Stimulated activated memory B cell treated with anti-CD40 and anti-IgM and Interleukin-4, amounts not matched to agents 10 μg/mL and 1 μg/mL and 100 μg/mL, for 72 hours (primary cell): ENCODE measurements around the gene CFAP107.
"Not testable (repeated sequence)": the region's sequence is repeated elsewhere in the genome, so short reads cannot be mapped to it uniquely, and the experiment has no call there.

Source experiments
- ATAC-seq: fragments of 150-1000 bp; cut with Tn5 transposase; 2 replicates; pipeline ENCODE4 v1.10.0; 2021
- H3K27ac Mint-ChIP-seq: one replicate; pipeline ENCODE4 v1.8.0; 2022; ENCODE audit warnings: mild to moderate bottlenecking, mixed read lengths
- H3K27me3 Mint-ChIP-seq: one replicate; pipeline ENCODE4 v1.8.0; 2022; ENCODE audit warnings: mixed read lengths
- H3K36me3 Mint-ChIP-seq: one replicate; pipeline ENCODE4 v1.8.0; 2022; ENCODE audit warnings: mixed read lengths
- H3K4me1 Mint-ChIP-seq: one replicate; pipeline ENCODE4 v1.8.0; 2022; ENCODE audit warnings: mixed read lengths
- H3K4me3 Mint-ChIP-seq: one replicate; pipeline ENCODE4 v1.8.0; 2022; ENCODE audit warnings: mild to moderate bottlenecking, moderate library complexity, mixed read lengths
- H3K9me3 Mint-ChIP-seq: one replicate; pipeline ENCODE4 v1.8.0; 2022; ENCODE audit warnings: mixed read lengths

Gene CFAP107

DNA sequence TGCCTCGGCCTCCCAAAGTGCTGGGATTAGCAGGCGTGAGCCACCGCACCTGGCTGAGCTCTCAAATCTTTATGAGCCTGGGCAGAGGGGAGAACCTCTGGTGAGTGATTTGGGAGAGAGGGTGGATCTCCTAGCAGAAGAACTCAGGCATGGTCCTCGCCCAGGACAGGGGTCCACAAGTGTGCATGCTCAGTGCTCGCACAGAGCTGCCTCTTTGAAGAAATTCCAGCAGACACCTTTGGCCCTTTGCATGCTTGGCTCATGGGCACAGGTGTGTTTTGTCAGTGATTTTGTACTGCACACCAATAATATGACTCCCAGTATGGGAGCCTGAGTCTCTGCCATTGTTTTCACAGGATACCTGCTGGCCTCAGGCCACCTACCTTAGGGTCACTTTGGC, 15.8 kb downstream of the CFAP107 start:
- no peak for ATAC-seq
- H3K36me3 Mint-ChIP-seq: no peaks in the 10 kb centered on the region
- no peak overlapping the region for H3K27ac Mint-ChIP-seq
- no peaks in the 10 kb centered on the region for H3K9me3 Mint-ChIP-seq
- H3K27me3 Mint-ChIP-seq: peaks cover 14% of the 10 kb centered on the region
- no peak overlapping the region for H3K4me3 Mint-ChIP-seq
- no peaks in the 10 kb centered on the region for H3K4me1 Mint-ChIP-seq

DNA sequence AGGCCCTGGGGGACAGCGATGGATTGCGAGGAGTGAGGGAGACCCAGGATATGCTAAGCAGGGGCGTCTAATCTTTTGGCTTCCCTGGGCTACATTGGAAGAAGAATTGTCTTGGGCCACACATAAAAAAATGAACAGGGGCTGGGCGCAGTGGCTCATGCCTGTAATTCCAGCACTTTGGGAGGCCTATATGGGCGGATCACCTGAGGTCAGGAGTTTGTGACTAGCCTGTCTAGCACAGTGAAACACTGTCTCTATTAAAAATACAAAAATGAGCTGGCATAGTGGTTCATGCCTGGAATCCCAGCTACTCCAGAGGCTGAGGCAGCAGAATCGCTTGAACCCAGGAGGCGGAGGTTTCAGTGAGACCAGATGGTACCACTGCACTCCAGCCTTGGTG, 16.8 kb downstream of the CFAP107 start:
- Mint-ChIP-seq H3K4me1 (no peaks in the 10 kb centered on the region), H3K4me3 (no peak overlapping the region), H3K27me3 (peaks cover 9% of the 10 kb centered on the region), H3K9me3 (no peaks in the 10 kb centered on the region), H3K36me3 (no peaks in the 10 kb centered on the region), H3K27ac (no peak overlapping the region)
- ATAC-seq: no peak

DNA sequence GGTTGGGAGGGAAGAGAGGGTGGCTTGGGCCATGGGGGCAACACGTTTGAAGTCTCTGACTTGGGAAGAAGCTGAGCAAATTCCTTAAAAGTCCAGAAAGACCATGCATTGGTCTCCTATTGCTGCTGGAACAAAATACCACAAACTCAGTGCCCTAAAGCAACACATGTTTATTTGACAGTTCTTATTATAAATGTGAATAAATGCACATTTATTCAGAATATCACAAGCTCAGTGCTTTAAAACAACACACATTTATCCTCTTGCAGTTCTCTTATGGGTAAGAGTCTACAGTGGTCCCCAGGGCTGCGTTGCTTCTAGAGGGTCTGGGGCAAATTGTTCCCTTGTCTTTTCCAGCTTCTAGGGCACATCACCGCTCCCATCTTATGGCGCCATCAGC, 17.5 kb downstream of the CFAP107 start:
- Mint-ChIP-seq H3K36me3 (no peaks in the 10 kb centered on the region), H3K27me3 (peaks cover 2% of the 10 kb centered on the region), H3K27ac (no peak overlapping the region), H3K4me1 (no peaks in the 10 kb centered on the region), H3K9me3 (no peaks in the 10 kb centered on the region), H3K4me3 (no peak overlapping the region)
- ATAC-seq: no peak

DNA sequence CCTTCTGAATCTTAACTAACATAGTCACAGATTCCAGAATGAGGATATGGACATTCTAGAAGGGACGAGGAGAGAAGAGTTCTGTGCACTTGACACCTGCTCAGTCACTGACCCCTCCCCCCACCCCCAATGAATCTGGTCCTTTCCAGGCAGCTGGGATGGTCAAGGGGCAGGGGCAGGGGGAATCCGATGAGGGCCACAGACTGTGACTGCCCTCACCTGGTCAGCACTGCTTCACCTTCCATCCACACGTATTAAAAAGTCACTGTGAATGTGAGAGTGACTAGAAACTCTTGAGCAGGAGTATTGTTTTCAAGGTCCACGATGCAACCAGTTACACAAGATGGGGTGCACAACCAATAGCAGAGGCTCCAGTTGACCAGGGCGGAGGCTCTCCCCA, 18.0 kb downstream of the CFAP107 start:
- no peaks in the 10 kb centered on the region for H3K36me3 Mint-ChIP-seq
- H3K27ac Mint-ChIP-seq: no peak overlapping the region
- ATAC-seq: no peak
- H3K4me3 Mint-ChIP-seq: no peak overlapping the region
- H3K27me3 Mint-ChIP-seq: no peaks in the 10 kb centered on the region
- no peaks in the 10 kb centered on the region for H3K4me1 Mint-ChIP-seq
- H3K9me3 Mint-ChIP-seq: no peaks in the 10 kb centered on the region

GRCh38 chr1:12769031-12769430, 23.0 kb downstream of the CFAP107 start:
- Mint-ChIP-seq H3K27ac (no peak overlapping the region), H3K27me3 (peaks cover 37% of the 10 kb centered on the region), H3K36me3 (no peaks in the 10 kb centered on the region), H3K9me3 (no peaks in the 10 kb centered on the region), H3K4me3 (no peak overlapping the region), H3K4me1 (no peaks in the 10 kb centered on the region)
- no peak for ATAC-seq

GRCh38 chr1:12769976-12770505, 24.0 kb downstream of the CFAP107 start:
- Mint-ChIP-seq H3K9me3 (no peaks in the 10 kb centered on the region), H3K27me3 (peaks cover 40% of the 10 kb centered on the region), H3K36me3 (no peaks in the 10 kb centered on the region), H3K27ac (no peak overlapping the region), H3K4me1 (no peaks in the 10 kb centered on the region), H3K4me3 (no peak overlapping the region)
- no peak for ATAC-seq

GRCh38 chr1:12770620-12771019, 24.6 kb downstream of the CFAP107 start:
- no peaks in the 10 kb centered on the region for H3K36me3 Mint-ChIP-seq
- H3K27me3 Mint-ChIP-seq: peaks cover 46% of the 10 kb centered on the region
- no peak for ATAC-seq
- no peaks in the 10 kb centered on the region for H3K9me3 Mint-ChIP-seq
- no peak overlapping the region for H3K4me3 Mint-ChIP-seq
- no peaks in the 10 kb centered on the region for H3K4me1 Mint-ChIP-seq
- H3K27ac Mint-ChIP-seq: no peak overlapping the region

DNA sequence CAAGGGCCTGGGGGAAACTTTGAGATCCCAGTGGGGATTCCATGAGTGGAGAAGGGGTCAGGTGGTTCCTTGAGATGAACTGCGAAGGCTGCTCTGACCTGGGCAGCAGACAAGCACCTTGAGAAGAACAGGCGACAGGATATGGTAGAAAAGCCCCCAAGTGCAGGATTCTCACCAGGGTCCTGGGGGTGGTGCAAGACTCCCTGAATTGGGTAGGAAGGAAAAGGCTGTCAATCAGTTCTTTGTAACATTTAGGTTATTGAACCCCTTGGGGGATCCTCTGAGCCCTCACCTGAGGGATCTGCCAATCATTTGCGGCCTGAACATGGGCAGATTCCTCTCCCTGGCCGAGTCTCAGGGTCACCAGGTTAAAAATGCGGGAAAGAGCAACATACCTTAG, 25.2 kb downstream of the CFAP107 start:
- no peaks in the 10 kb centered on the region for H3K36me3 Mint-ChIP-seq
- no peak overlapping the region for H3K27ac Mint-ChIP-seq
- H3K4me1 Mint-ChIP-seq: no peaks in the 10 kb centered on the region
- H3K9me3 Mint-ChIP-seq: no peaks in the 10 kb centered on the region
- H3K27me3 Mint-ChIP-seq: peaks cover 46% of the 10 kb centered on the region
- no peak for ATAC-seq
- no peak overlapping the region for H3K4me3 Mint-ChIP-seq

DNA sequence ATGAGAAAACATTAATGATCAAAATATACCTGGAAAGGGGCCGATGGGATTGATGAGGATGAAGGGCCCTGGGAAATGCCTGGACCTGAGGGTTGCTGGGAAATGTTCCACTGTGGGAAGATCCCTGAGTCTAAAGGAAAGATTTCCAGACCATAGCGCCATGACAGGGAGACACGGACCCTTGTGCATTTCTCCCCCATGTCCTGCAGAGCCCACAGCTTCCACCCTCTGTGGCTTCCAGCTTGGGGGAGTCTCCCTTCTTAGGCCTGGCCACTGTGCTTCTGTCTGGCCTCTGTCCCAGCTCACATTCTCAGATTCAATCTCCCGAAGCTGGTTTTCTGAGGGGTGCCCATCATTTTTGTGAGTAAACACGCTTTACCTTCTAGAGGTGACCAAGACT, 26.5 kb downstream of the CFAP107 start:
- Mint-ChIP-seq H3K27me3 (peaks cover 46% of the 10 kb centered on the region), H3K4me1 (no peaks in the 10 kb centered on the region), H3K27ac (no peak overlapping the region), H3K4me3 (no peak overlapping the region), H3K9me3 (no peaks in the 10 kb centered on the region), H3K36me3 (no peaks in the 10 kb centered on the region)
- ATAC-seq: no peak

DNA sequence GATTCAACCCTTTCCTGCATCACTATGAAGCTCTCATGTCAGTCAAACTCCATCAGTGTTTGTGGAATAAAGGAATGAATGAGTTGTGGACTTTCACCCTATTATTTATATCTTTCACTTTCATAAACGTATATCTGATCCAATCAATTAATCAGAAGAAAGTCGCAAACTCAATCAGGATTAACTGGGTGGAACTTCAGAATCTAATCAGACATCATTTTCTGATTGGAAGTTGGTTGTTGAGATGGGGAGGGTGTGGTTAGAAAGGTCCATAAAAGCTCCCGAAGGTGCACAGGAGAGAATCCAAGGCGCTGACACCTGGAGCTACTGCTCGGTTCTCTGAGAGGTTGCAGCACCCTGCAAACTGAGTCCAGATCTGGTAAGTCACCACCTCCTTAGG, 27.4 kb downstream of the CFAP107 start, which contains the start of gene PRAMEF12:
Gene PRAMEF12, plus strand, starts transcription at position 301 of the 400 bp plus-strand sequence. CDS start 1,130 bp downstream, outside the sequence.
- H3K36me3 Mint-ChIP-seq: no peaks in the 10 kb centered on the region
- H3K27me3 Mint-ChIP-seq: peaks cover 46% of the 10 kb centered on the region
- H3K4me3 Mint-ChIP-seq: no peak within 1 kb of the TSS
- H3K4me1 Mint-ChIP-seq: no peaks in the 10 kb centered on the region
- no peaks in the 10 kb centered on the region for H3K9me3 Mint-ChIP-seq
- ATAC-seq: no peak
- H3K27ac Mint-ChIP-seq: no peak within 1 kb of the TSS

GRCh38 chr1:12774801-12775345, 28.9 kb downstream of the CFAP107 start:
- Mint-ChIP-seq H3K4me3 (no peak overlapping the region), H3K36me3 (no peaks in the 10 kb centered on the region), H3K27ac (no peak overlapping the region), H3K27me3 (peaks cover 43% of the 10 kb centered on the region), H3K9me3 (no peaks in the 10 kb centered on the region), H3K4me1 (no peaks in the 10 kb centered on the region)
- peak; percentile 18 for ATAC-seq

- H3K9me3 Mint-ChIP-seq: no peaks in the 10 kb centered on the region
Measured at GRCh38 chr1:12775443-12775842, 29.4 kb downstream of the CFAP107 start.

DNA sequence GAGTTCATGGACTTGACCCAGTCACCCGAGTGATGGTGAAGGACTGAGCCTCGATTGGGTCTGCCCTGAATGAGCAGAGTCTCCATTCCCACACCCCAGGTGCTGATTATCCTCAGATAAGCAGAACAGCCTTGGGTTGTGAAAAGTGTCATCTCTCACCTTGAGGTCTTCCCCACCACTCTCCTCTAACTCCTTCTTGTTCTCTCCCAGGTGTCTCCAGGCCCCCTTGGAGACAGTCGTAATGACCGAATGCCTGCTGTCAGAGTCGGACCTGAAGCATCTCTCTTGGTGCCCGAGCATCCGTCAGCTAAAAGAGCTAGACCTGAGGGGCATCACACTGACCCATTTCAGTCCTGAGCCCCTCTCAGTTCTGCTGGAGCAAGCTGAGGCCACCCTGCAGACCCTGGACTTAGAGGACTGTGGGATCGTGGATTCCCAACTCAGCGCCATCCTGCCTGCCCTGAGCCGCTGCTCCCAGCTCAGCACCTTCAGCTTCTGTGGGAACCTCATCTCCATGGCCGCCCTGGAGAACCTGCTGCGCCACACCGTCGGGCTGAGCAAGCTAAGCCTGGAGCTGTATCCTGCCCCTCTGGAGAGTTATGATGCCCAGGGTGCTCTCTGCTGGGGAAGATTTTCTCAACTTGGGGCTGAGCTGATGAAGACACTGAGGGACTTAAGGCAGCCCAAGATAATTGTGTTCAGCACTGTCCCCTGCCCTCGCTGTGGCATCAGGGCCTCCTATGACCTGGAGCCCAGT, 31.0 kb downstream of the CFAP107 start:
- H3K4me1 Mint-ChIP-seq: no peaks in the 10 kb centered on the region
- H3K27ac Mint-ChIP-seq: no peak overlapping the region
- peaks cover 22% of the 10 kb centered on the region for H3K27me3 Mint-ChIP-seq
- H3K4me3 Mint-ChIP-seq: no peak overlapping the region
- peak; percentile 36 for ATAC-seq
- H3K9me3 Mint-ChIP-seq: no peaks in the 10 kb centered on the region
- H3K36me3 Mint-ChIP-seq: no peaks in the 10 kb centered on the region

More at GRCh38 chr1:12775443-12775842, 29.4 kb downstream of the CFAP107 start:
- no peaks in the 10 kb centered on the region for H3K4me1 Mint-ChIP-seq
- no peak overlapping the region for H3K4me3 Mint-ChIP-seq
- ATAC-seq: no peak
- H3K36me3 Mint-ChIP-seq: no peaks in the 10 kb centered on the region
- no peak overlapping the region for H3K27ac Mint-ChIP-seq
- H3K27me3 Mint-ChIP-seq: peaks cover 37% of the 10 kb centered on the region

GRCh38 chr1:12778061-12778460, 32.1 kb downstream of the CFAP107 start:
- Mint-ChIP-seq H3K36me3 (no peaks in the 10 kb centered on the region), H3K9me3 (no peaks in the 10 kb centered on the region), H3K27ac (no peak overlapping the region), H3K4me3 (no peak overlapping the region), H3K27me3 (peaks cover 12% of the 10 kb centered on the region), H3K4me1 (no peaks in the 10 kb centered on the region)
- ATAC-seq: no peak

GRCh38 chr1:12778907-12779306, 32.9 kb downstream of the CFAP107 start:
- Mint-ChIP-seq H3K36me3 (no peaks in the 10 kb centered on the region), H3K9me3 (no peaks in the 10 kb centered on the region), H3K27me3 (peaks cover 8% of the 10 kb centered on the region), H3K4me1 (no peaks in the 10 kb centered on the region), H3K4me3 (no peak overlapping the region), H3K27ac (no peak overlapping the region)
- no peak for ATAC-seq

GRCh38 chr1:12781488-12781887, 35.5 kb downstream of the CFAP107 start:
- not testable (repeated sequence) for ATAC-seq, H3K27ac Mint-ChIP-seq, H3K4me1 Mint-ChIP-seq, H3K4me3 Mint-ChIP-seq, H3K36me3 Mint-ChIP-seq, H3K27me3 Mint-ChIP-seq, H3K9me3 Mint-ChIP-seq
